Liver (tissue), 9 donors: ENCODE results near the gene USF2. TPM values are rescaled to one million over a fixed set of nuclear protein-coding genes. Genes with fewer than 3 reads are reported as not detected.
A peak's percentile ranks its signal among the peaks of the same experiment; 100 is the strongest.

Experiments
- DNase-seq: peaks from one replicate; pipeline ENCODE4 v3.0.0-alpha.2; 2017; ENCODE audit warnings: low spot score
- H3K27ac ChIP-seq, 2 donors: one replicate each; pipeline ENCODE4 v1.7.0; 2013; ENCODE audit warnings: inconsistent platforms in 2 of 2, low read length in 2 of 2, control low read depth in 1 of 2, low read depth in 1 of 2, mild to moderate bottlenecking in 1 of 2
- H3K27me3 ChIP-seq, 4 donors: one replicate each; pipeline versions ENCODE4 v1.6.1 to v1.7.0; 2013; ENCODE audit warnings: low read length in 3 of 4, inconsistent platforms in 1 of 4, mild to moderate bottlenecking in 1 of 4, moderate library complexity in 1 of 4; ENCODE audit not compliant: control insufficient read depth in 4 of 4, insufficient read depth in 4 of 4
- H3K36me3 ChIP-seq, 4 donors: one replicate each; pipeline versions ENCODE4 v1.6.1 to v1.7.0; 2013; ENCODE audit warnings: low read length in 3 of 4, mild to moderate bottlenecking in 3 of 4, low read depth in 1 of 4, moderate library complexity in 1 of 4; ENCODE audit not compliant: control insufficient read depth in 4 of 4, insufficient read depth in 3 of 4
- H3K4me1 ChIP-seq, 4 donors: one replicate each; pipeline versions ENCODE4 v1.6.1 to v1.7.0; 2013; ENCODE audit warnings: low read length in 3 of 4, mild to moderate bottlenecking in 3 of 4, moderate library complexity in 1 of 4; ENCODE audit not compliant: control insufficient read depth in 4 of 4, insufficient read depth in 4 of 4
- H3K4me3 ChIP-seq, 3 donors: one replicate each; pipeline versions ENCODE4 v1.6.1 to v1.7.0; 2013; ENCODE audit warnings: low read length in 3 of 3, control low read depth in 1 of 3, low read depth in 1 of 3, mild to moderate bottlenecking in 1 of 3
- H3K9ac ChIP-seq, 2 donors: one replicate each; pipeline ENCODE4 v1.7.0; 2013; ENCODE audit warnings: low read length in 2 of 2, mild to moderate bottlenecking in 2 of 2, moderate library complexity in 2 of 2, control low read depth in 1 of 2, low read depth in 1 of 2
- H3K9me3 ChIP-seq, 4 donors: one replicate each; pipeline versions ENCODE4 v1.6.1 to v1.7.0; 2013; ENCODE audit warnings: low read length in 3 of 4; ENCODE audit not compliant: control insufficient read depth in 4 of 4
- EGR1 ChIP-seq, 2 donors: IDR thresholded peaks; 2 replicates each; pipeline ENCODE4 v1.6.1; 2016 to 2018; ENCODE audit warnings: antibody characterized with exemption in 2 of 2, low read depth in 2 of 2
- FOXA1 ChIP-seq: IDR thresholded peaks from 2 replicates; pipeline ENCODE4 v1.6.1; 2016; ENCODE audit warnings: antibody characterized with exemption
- FOXA2 ChIP-seq: IDR thresholded peaks from 2 replicates; pipeline ENCODE4 v1.6.1; 2016; ENCODE audit warnings: antibody characterized with exemption
- GABPA ChIP-seq, 2 donors: IDR thresholded peaks in 1 of 2; conservative IDR thresholded peaks in 1 of 2; 2 replicates each; pipeline ENCODE4 v1.6.1; 2016; ENCODE audit warnings: antibody characterized with exemption in 2 of 2, mild to moderate bottlenecking in 1 of 2, moderate library complexity in 1 of 2
- HNF4A ChIP-seq, 2 donors: conservative IDR thresholded peaks; 2 replicates each; pipeline ENCODE4 v1.6.1; 2016; ENCODE audit warnings: antibody characterized with exemption in 2 of 2, mild to moderate bottlenecking in 2 of 2
- HNF4G ChIP-seq: IDR thresholded peaks from 2 replicates; pipeline ENCODE4 v1.6.1; 2016; ENCODE audit warnings: antibody characterized with exemption
- JUND ChIP-seq, 2 donors: IDR thresholded peaks; 2 replicates each; pipeline ENCODE4 v1.6.1; 2016; ENCODE audit warnings: antibody characterized with exemption in 2 of 2
- NR2F2 ChIP-seq: IDR thresholded peaks from 2 replicates; pipeline ENCODE4 v1.6.1; 2016; ENCODE audit warnings: antibody characterized with exemption
- SP1 ChIP-seq: IDR thresholded peaks from 2 replicates; pipeline ENCODE4 v1.6.1; 2018; ENCODE audit warnings: antibody characterized with exemption, mild to moderate bottlenecking
- TAF1 ChIP-seq: conservative IDR thresholded peaks from 2 replicates; pipeline ENCODE4 v1.6.1; 2016; ENCODE audit warnings: antibody characterized with exemption, mild to moderate bottlenecking
- WGBS: extraction: QIAGEN DNeasy Blood & Tissue Kit; methylation state at CpG from one replicate; pipeline ENCODE4 v1.1.7; 2013; 5-methylcytosine and 5-hydroxymethylcytosine counted together
- polyA plus RNA-seq, 2 donors: library from polyadenylated mRNA; stranded (reverse) in 1 of 2; unstranded in 1 of 2; fragments of 200-250 nt in 1 of 2; fragments of >200 nt in 1 of 2; fragmentation: Nextera tagmentation in 1 of 2; extraction: Ambion mirVana in 1 of 2; gene quantifications; one replicate each; pipeline versions ENCODE4 v1.2.1 to v1.2.3, GENCODE V29; 2013 to 2015
- total RNA-seq, 2 donors: library from RNA; depleted of rRNA; stranded (reverse); fragments of >200 nt; gene quantifications; one replicate each; pipeline ENCODE4 v1.2.3, GENCODE V29; 2014
- TF ChIP-seq, protein P1 (sequence below): IDR thresholded peaks from 2 replicates; pipeline ENCODE4 v1.6.1; 2016; ENCODE audit warnings: antibody characterized with exemption
- TF ChIP-seq, protein P2 (sequence below): IDR thresholded peaks from 2 replicates; pipeline ENCODE4 v1.6.1; 2016; ENCODE audit warnings: antibody characterized with exemption
- TF ChIP-seq, protein P3 (sequence below): IDR thresholded peaks from 2 replicates; pipeline ENCODE4 v1.6.1; 2016; ENCODE audit warnings: antibody characterized with exemption, mild to moderate bottlenecking
- TF ChIP-seq, protein P4 (sequence below): IDR thresholded peaks from 2 replicates; pipeline ENCODE4 v1.6.1; 2016; ENCODE audit warnings: antibody characterized with exemption
- TF ChIP-seq, protein P5 (sequence below): fragments of 150-350 bp; IDR thresholded peaks from 2 replicates; pipeline ENCODE4 v1.5.1; 2017; ENCODE audit warnings: improper control_type of control experiment, low read depth, low read length; ENCODE audit not compliant: missing input control
- donor health status: healthy.
- donor health status: healthy.
- donor health status: healthy.
- donor health status: healthy.
- donor health status: healthy.

Gene USF2
- total and polyA plus RNA-seq, 4 donors, result 22.8 to 85.9 (median 55.9) TPM

DNA sequence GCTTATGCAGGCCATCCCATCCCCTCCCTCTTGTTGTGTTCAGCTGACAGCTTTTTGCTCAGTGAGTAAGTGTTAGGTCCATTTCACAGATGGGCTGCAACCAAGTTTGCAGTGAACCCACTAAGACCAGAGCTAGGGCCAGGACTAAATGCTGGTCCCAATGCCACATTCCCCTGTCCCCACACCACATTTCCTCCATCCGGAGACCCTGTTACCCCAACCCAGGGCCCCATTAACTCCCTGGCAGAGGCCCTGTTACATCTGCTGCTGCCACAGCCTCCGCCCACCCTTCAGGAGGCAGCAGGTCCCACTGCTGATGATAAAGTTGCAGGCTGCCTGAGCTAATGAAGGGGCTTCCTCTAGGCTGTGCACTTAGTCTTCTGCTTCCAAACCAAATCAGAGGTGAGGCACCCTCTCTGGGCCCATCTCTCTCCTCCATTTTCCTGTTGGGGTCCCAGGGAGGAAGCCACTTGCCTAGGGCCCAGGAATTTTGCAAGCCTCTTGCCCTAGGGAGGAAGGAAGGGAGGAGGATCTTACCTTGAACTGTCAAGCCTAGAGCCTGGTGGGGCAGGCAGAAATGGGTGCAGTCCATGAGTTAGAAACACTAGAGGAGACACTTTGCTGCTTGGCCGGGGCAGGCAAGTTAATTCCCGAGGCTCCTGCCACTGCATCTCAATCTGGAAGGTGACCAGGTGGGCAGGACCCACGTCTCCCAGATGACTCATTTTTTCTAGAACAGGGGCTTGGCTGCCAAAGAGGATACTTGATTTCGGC lies 3.4 kb upstream of the USF2 start:
- Histone ChIP-seq H3K27ac (peak overlapping the region in 1 of 2 donors; percentile 44), H3K36me3 (peaks cover 0 to 10% (median 4%) of the 10 kb centered on the region in 4 donors), H3K4me3 (no peak overlapping the region), H3K9me3 (no peaks in the 10 kb centered on the region), H3K9ac (no peak overlapping the region), H3K27me3 (no peaks in the 10 kb centered on the region), H3K4me1 (peaks cover 7 to 53% (median 37%) of the 10 kb centered on the region in 4 donors)
- WGBS, result 68% methylated on average over 6 of the region's 6 CpGs
- TF ChIP-seq, protein P1, sequence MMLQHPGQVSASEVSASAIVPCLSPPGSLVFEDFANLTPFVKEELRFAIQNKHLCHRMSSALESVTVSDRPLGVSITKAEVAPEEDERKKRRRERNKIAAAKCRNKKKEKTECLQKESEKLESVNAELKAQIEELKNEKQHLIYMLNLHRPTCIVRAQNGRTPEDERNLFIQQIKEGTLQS, result no peak
- no peak for TF ChIP-seq NR2F2
- TF ChIP-seq FOXA2, result no peak
- TF ChIP-seq HNF4G, result no peak
- TF ChIP-seq, protein P2, sequence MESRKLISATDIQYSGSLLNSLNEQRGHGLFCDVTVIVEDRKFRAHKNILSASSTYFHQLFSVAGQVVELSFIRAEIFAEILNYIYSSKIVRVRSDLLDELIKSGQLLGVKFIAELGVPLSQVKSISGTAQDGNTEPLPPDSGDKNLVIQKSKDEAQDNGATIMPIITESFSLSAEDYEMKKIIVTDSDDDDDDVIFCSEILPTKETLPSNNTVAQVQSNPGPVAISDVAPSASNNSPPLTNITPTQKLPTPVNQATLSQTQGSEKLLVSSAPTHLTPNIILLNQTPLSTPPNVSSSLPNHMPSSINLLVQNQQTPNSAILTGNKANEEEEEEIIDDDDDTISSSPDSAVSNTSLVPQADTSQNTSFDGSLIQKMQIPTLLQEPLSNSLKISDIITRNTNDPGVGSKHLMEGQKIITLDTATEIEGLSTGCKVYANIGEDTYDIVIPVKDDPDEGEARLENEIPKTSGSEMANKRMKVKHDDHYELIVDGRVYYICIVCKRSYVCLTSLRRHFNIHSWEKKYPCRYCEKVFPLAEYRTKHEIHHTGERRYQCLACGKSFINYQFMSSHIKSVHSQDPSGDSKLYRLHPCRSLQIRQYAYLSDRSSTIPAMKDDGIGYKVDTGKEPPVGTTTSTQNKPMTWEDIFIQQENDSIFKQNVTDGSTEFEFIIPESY, result no peak
- TF ChIP-seq EGR1 (IDR thresholded peaks at IDR 0.05; ENCODE audit: low read depth in 2 of 2), result no peak
- TF ChIP-seq FOXA1, result no peak
- TF ChIP-seq JUND (IDR thresholded peaks at IDR 0.05), result no peak
- TF ChIP-seq GABPA (IDR thresholded peaks at IDR 0.05 in 1 of 2, conservative IDR thresholded peaks at IDR 0.05 in 1 of 2), result no peak
- TF ChIP-seq SP1, result no peak
- no peak for TF ChIP-seq HNF4A (conservative IDR thresholded peaks at IDR 0.05)
- TF ChIP-seq, protein P3, sequence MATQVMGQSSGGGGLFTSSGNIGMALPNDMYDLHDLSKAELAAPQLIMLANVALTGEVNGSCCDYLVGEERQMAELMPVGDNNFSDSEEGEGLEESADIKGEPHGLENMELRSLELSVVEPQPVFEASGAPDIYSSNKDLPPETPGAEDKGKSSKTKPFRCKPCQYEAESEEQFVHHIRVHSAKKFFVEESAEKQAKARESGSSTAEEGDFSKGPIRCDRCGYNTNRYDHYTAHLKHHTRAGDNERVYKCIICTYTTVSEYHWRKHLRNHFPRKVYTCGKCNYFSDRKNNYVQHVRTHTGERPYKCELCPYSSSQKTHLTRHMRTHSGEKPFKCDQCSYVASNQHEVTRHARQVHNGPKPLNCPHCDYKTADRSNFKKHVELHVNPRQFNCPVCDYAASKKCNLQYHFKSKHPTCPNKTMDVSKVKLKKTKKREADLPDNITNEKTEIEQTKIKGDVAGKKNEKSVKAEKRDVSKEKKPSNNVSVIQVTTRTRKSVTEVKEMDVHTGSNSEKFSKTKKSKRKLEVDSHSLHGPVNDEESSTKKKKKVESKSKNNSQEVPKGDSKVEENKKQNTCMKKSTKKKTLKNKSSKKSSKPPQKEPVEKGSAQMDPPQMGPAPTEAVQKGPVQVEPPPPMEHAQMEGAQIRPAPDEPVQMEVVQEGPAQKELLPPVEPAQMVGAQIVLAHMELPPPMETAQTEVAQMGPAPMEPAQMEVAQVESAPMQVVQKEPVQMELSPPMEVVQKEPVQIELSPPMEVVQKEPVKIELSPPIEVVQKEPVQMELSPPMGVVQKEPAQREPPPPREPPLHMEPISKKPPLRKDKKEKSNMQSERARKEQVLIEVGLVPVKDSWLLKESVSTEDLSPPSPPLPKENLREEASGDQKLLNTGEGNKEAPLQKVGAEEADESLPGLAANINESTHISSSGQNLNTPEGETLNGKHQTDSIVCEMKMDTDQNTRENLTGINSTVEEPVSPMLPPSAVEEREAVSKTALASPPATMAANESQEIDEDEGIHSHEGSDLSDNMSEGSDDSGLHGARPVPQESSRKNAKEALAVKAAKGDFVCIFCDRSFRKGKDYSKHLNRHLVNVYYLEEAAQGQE, result no peak
- TF ChIP-seq, protein P4, sequence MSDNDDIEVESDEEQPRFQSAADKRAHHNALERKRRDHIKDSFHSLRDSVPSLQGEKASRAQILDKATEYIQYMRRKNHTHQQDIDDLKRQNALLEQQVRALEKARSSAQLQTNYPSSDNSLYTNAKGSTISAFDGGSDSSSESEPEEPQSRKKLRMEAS, result no peak
- TF ChIP-seq, protein P5, sequence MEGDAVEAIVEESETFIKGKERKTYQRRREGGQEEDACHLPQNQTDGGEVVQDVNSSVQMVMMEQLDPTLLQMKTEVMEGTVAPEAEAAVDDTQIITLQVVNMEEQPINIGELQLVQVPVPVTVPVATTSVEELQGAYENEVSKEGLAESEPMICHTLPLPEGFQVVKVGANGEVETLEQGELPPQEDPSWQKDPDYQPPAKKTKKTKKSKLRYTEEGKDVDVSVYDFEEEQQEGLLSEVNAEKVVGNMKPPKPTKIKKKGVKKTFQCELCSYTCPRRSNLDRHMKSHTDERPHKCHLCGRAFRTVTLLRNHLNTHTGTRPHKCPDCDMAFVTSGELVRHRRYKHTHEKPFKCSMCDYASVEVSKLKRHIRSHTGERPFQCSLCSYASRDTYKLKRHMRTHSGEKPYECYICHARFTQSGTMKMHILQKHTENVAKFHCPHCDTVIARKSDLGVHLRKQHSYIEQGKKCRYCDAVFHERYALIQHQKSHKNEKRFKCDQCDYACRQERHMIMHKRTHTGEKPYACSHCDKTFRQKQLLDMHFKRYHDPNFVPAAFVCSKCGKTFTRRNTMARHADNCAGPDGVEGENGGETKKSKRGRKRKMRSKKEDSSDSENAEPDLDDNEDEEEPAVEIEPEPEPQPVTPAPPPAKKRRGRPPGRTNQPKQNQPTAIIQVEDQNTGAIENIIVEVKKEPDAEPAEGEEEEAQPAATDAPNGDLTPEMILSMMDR, result no peak
- no peak for TF ChIP-seq TAF1
- DNase-seq, result peak; percentile 31
